ENCODE data around the gene TMEM115. TPM values are rescaled to one million over a fixed set of nuclear protein-coding genes. Genes with fewer than 3 reads are reported as not detected.

The TMEM115 gene
- total and polyA plus RNA-seq, 2 of the 13 experiments (the other 11 are each of a cell fraction or from before 2014, with no cell fraction given): 22.1 to 30.7 TPM

DNA sequence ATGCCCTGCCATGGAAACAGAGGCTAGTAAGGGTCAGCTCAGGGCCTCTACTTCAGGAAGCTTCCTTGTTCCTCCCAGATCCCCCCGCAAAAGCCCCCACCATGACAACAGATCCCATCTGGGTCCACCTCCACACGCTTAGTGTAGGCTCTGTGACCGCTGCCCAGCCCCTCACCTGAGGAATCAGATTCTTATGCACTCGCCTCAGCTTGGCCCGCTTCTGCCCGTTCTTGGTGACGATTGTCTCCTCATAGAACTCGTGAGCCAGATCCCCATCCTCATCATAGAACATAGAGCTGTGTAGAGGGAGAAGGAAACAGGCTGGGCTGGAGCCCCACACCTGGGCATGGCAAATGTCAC, 33.2 kb downstream of the TMEM115 start:
- no peak overlapping the region for H3K9ac ChIP-seq (ENCODE audit: insufficient read depth, low read depth, low read length)
- intact Hi-C loops (cut with micrococcal nuclease; ENCODE audit: unreplicated experiment) (no loop called here), in situ Hi-C loops (cut with HindIII; ENCODE audit: extremely low pct_ligation_motif_present, low pct_unique_long_range_greater_than_20kb) (no loop called here)
- 87% methylated on average over 8 of the region's 8 CpGs for WGBS (ENCODE audit: low lambda C conversion rate)
- no peaks in the 10 kb centered on the region for H3K27me3 ChIP-seq (ENCODE audit: control insufficient read depth in 1 of 2, insufficient read depth in 2 of 2, low read length in 2 of 2)
- H3K4me1 ChIP-seq (ENCODE audit: insufficient read depth, low read length): peaks cover 60% of the 10 kb centered on the region
- H3K4me2 ChIP-seq (ENCODE audit: low read depth, low read length): no peak overlapping the region
- peaks cover 8 to 28% of the 10 kb centered on the region in 2 experiments for H3K36me3 ChIP-seq (replicated peaks in 1 of 2; ENCODE audit: control insufficient read depth in 1 of 2, insufficient read depth in 2 of 2, low read length in 2 of 2)
- no peak overlapping the region for H2AFZ ChIP-seq (ENCODE audit: low read length)
- POLR2A ChIA-PET: interaction anchor here (3.5 kb wide), 1 partner anchor 11 kb away, joined by 66 read pairs; no protein-coding TSS in a partner anchor
- no peaks in the 10 kb centered on the region for H4K20me1 ChIP-seq (ENCODE audit: insufficient read depth, low read length)
- H3K79me2 ChIP-seq (ENCODE audit: insufficient read depth, low read length): peaks cover 13% of the 10 kb centered on the region
- FAIRE-seq (no peak), ATAC-seq (no peak), DNase-seq (ENCODE audit: low spot score) (no peak)
- TF ChIP-seq, protein P1, sequence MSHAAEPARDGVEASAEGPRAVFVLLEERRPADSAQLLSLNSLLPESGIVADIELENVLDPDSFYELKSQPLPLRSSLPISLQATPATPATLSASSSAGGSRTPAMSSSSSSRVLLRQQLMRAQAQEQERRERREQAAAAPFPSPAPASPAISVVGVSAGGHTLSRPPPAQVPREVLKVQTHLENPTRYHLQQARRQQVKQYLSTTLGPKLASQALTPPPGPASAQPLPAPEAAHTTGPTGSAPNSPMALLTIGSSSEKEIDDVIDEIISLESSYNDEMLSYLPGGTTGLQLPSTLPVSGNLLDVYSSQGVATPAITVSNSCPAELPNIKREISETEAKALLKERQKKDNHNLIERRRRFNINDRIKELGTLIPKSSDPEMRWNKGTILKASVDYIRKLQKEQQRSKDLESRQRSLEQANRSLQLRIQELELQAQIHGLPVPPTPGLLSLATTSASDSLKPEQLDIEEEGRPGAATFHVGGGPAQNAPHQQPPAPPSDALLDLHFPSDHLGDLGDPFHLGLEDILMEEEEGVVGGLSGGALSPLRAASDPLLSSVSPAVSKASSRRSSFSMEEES (CRISPR knock-in tag; IDR thresholded peaks at IDR 0.05): no peak
- TF ChIP-seq AGO2 (optimal IDR thresholded peaks at IDR 0.05; ENCODE audit: low read depth, low read length): peak; percentile 18
- CTCF ChIA-PET (ENCODE audit: low intra/inter-chr PET ratio, low total read pairs): no interaction called here
- no peak overlapping the region for H3K4me3 ChIP-seq (replicated peaks in 1 of 3; ENCODE audit: insufficient read depth in 1 of 3, low read depth in 2 of 3, low read length in 3 of 3)
- no peak overlapping the region for H3K27ac ChIP-seq (ENCODE audit: extremely low read length, insufficient read depth, low read length)
- no TSS peak for BruUV-seq (replicated peaks)
- H3K9me3 ChIP-seq (ENCODE audit: low read length): no peaks in the 10 kb centered on the region

DNA sequence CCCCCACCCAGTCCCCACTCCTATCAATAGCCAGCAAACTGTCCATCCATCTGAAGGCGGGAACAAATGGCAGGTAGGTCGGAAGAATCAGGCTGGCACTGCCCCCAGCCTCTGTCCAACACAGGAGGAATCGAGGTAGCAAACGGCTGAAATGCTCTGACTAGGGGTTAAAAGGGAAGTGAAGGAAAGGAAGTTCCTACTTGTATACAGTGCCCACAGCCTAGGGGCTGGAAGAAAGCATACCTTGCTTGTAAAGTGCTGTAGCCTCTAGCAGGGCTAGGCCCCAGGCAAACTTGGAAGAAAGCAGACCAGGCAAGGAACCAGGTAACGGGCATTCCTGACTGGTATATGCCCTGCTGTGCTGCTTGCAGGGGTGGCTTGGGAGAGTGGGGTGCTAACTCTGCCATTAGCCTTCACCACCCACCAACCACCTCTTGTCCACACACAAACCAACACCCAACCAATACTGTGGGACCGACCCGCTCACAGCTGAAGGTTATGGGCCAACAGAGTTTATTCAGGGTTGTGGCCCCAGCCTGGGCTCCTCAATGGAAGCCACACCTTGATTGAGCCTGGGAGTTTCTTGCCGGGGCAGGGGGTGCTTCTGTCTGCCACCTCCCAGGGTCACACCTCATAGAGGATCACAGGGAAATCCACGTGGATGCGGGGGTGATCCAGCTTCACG, 33.7 kb downstream of the TMEM115 start:
- POLR2A ChIA-PET: interaction anchor here (0.5 to 13.0 kb wide), 3 partner anchors 11 to 25 kb away, joined by 4 to 222 read pairs (median 58); partner anchors contain the start of genes HYAL1, HYAL3 and NAA80
- in situ Hi-C loops (cut with HindIII; ENCODE audit: extremely low pct_ligation_motif_present, low pct_unique_long_range_greater_than_20kb): no loop called here
- 90% methylated on average over 6 of the region's 11 CpGs for WGBS (ENCODE audit: low lambda C conversion rate)

More for the DNA sequence above, 33.7 kb downstream of the TMEM115 start:
- no peaks in the 10 kb centered on the region; a peak in 1 of 5 replicates for H3K27me3 ChIP-seq (ENCODE audit: control insufficient read depth in 1 of 2, insufficient read depth in 2 of 2, low read length in 2 of 2)
- no TSS peak for BruUV-seq (replicated peaks)
- TF ChIP-seq, protein P2, sequence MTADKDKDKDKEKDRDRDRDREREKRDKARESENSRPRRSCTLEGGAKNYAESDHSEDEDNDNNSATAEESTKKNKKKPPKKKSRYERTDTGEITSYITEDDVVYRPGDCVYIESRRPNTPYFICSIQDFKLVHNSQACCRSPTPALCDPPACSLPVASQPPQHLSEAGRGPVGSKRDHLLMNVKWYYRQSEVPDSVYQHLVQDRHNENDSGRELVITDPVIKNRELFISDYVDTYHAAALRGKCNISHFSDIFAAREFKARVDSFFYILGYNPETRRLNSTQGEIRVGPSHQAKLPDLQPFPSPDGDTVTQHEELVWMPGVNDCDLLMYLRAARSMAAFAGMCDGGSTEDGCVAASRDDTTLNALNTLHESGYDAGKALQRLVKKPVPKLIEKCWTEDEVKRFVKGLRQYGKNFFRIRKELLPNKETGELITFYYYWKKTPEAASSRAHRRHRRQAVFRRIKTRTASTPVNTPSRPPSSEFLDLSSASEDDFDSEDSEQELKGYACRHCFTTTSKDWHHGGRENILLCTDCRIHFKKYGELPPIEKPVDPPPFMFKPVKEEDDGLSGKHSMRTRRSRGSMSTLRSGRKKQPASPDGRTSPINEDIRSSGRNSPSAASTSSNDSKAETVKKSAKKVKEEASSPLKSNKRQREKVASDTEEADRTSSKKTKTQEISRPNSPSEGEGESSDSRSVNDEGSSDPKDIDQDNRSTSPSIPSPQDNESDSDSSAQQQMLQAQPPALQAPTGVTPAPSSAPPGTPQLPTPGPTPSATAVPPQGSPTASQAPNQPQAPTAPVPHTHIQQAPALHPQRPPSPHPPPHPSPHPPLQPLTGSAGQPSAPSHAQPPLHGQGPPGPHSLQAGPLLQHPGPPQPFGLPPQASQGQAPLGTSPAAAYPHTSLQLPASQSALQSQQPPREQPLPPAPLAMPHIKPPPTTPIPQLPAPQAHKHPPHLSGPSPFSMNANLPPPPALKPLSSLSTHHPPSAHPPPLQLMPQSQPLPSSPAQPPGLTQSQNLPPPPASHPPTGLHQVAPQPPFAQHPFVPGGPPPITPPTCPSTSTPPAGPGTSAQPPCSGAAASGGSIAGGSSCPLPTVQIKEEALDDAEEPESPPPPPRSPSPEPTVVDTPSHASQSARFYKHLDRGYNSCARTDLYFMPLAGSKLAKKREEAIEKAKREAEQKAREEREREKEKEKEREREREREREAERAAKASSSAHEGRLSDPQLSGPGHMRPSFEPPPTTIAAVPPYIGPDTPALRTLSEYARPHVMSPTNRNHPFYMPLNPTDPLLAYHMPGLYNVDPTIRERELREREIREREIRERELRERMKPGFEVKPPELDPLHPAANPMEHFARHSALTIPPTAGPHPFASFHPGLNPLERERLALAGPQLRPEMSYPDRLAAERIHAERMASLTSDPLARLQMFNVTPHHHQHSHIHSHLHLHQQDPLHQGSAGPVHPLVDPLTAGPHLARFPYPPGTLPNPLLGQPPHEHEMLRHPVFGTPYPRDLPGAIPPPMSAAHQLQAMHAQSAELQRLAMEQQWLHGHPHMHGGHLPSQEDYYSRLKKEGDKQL (CRISPR knock-in tag; IDR thresholded peaks at IDR 0.05; ENCODE audit: low read depth): no peak
- TF ChIP-seq AGO2 (optimal IDR thresholded peaks at IDR 0.05; ENCODE audit: low read depth, low read length): peak; percentile 26
- H3K4me2 ChIP-seq (ENCODE audit: low read depth, low read length): no peak overlapping the region
- peaks cover 5 to 23% of the 10 kb centered on the region in 2 experiments for H3K36me3 ChIP-seq (replicated peaks in 1 of 2; ENCODE audit: control insufficient read depth in 1 of 2, insufficient read depth in 2 of 2, low read length in 2 of 2)
- no peaks in the 10 kb centered on the region for H3K9me3 ChIP-seq (ENCODE audit: low read length)
- DNase-seq (ENCODE audit: low spot score) (no peak), FAIRE-seq (no peak), ATAC-seq (no peak)
- no peaks in the 10 kb centered on the region for H4K20me1 ChIP-seq (ENCODE audit: insufficient read depth, low read length)
- H3K9ac ChIP-seq (ENCODE audit: insufficient read depth, low read depth, low read length): no peak overlapping the region
- H3K79me2 ChIP-seq (ENCODE audit: insufficient read depth, low read length): peaks cover 16% of the 10 kb centered on the region
- H3K4me3 ChIP-seq (replicated peaks in 1 of 3; ENCODE audit: insufficient read depth in 1 of 3, low read depth in 2 of 3, low read length in 3 of 3): no peak overlapping the region
- intact Hi-C loops (cut with micrococcal nuclease; ENCODE audit: unreplicated experiment): no loop called here
- no peak overlapping the region for H3K27ac ChIP-seq (ENCODE audit: extremely low read length, insufficient read depth, low read length)
- H3K4me1 ChIP-seq (ENCODE audit: insufficient read depth, low read length): peaks cover 60% of the 10 kb centered on the region
- H2AFZ ChIP-seq (ENCODE audit: low read length): no peak overlapping the region
- CTCF ChIA-PET (ENCODE audit: low intra/inter-chr PET ratio, low total read pairs): no interaction called here

All from HepG2 (cell line).